ENCODE results near the gene ST6GALNAC3. TPM values are rescaled to one million over a fixed set of nuclear protein-coding genes. Genes with fewer than 3 reads are reported as not detected.

ST6GALNAC3 gene
- total and polyA plus RNA-seq, 11 donors, result 2.5 to 7.7 (median 4.4) TPM

GRCh38 chr1:76632136-76632535, 557.6 kb downstream of the ST6GALNAC3 start:
- H3K4me1 ChIP-seq, result no peaks in the 10 kb centered on the region
- intact Hi-C loops (cut with DNase I), result no loop called here
- TF ChIP-seq POLR2A (IDR thresholded peaks at IDR 0.05) (no peak), CTCF (IDR thresholded peaks at IDR 0.05) (no peak)

GRCh38 chr1:76635784-76636183, 561.2 kb downstream of the ST6GALNAC3 start:
- intact Hi-C loops (cut with DNase I), result no loop called here
- ATAC-seq (no peak), DNase-seq (no peak)
- H3K27ac ChIP-seq, result no peak overlapping the region
- WGBS, 4 donors, result 95 to 100% (median 97%) methylated on average over 2 of the region's 2 CpGs
- H3K36me3 ChIP-seq, result no peaks in the 10 kb centered on the region
- no peaks in the 10 kb centered on the region for H3K9me3 ChIP-seq
- no peaks in the 10 kb centered on the region for H3K4me1 ChIP-seq
- H3K27me3 ChIP-seq, result no peaks in the 10 kb centered on the region
- TF ChIP-seq POLR2A (IDR thresholded peaks at IDR 0.05) (no peak), CTCF (IDR thresholded peaks at IDR 0.05) (no peak)
- H3K4me3 ChIP-seq, result no peak overlapping the region

More at GRCh38 chr1:76632136-76632535, 557.6 kb downstream of the ST6GALNAC3 start:
- no peaks in the 10 kb centered on the region for H3K27me3 ChIP-seq
- H3K36me3 ChIP-seq, result peaks cover 0 to 4% (median 0%) of the 10 kb centered on the region in 9 donors
- DNase-seq (no peak), ATAC-seq (no peak)
- no peak overlapping the region for H3K27ac ChIP-seq
- no peaks in the 10 kb centered on the region for H3K9me3 ChIP-seq
- 94 to 97% (median 95%) methylated on average over 3 of the region's 3 CpGs for WGBS, 4 donors
- no peak overlapping the region for H3K4me3 ChIP-seq

- H3K36me3 ChIP-seq, result no peaks in the 10 kb centered on the region
- H3K27me3 ChIP-seq, result no peaks in the 10 kb centered on the region
- no peak for ATAC-seq
- TF ChIP-seq CTCF (IDR thresholded peaks at IDR 0.05) (no peak), POLR2A (IDR thresholded peaks at IDR 0.05) (no peak)
- DNase-seq, result no peak
- no peak overlapping the region for H3K4me3 ChIP-seq
- no peak overlapping the region for H3K27ac ChIP-seq
- intact Hi-C loops (cut with DNase I), result no loop called here
- WGBS, 4 donors, result 94 to 98% (median 96%) methylated on average over 2 of the region's 2 CpGs
- H3K4me1 ChIP-seq, result no peaks in the 10 kb centered on the region
- no peaks in the 10 kb centered on the region for H3K9me3 ChIP-seq
Measured at GRCh38 chr1:76639181-76639580, 564.6 kb downstream of the ST6GALNAC3 start.

- no peak overlapping the region for H3K27ac ChIP-seq
Measured at GRCh38 chr1:76640092-76640491, 565.5 kb downstream of the ST6GALNAC3 start.

More at GRCh38 chr1:76640092-76640491, 565.5 kb downstream of the ST6GALNAC3 start:
- Histone ChIP-seq H3K4me3 (no peak overlapping the region), H3K9me3 (no peaks in the 10 kb centered on the region), H3K4me1 (no peaks in the 10 kb centered on the region), H3K36me3 (no peaks in the 10 kb centered on the region), H3K27me3 (no peaks in the 10 kb centered on the region)
- ATAC-seq (no peak), DNase-seq (no peak)
- intact Hi-C loops (cut with DNase I), result no loop called here
- TF ChIP-seq POLR2A (IDR thresholded peaks at IDR 0.05), result no peak
- no peak for TF ChIP-seq CTCF (IDR thresholded peaks at IDR 0.05)

Measured in heart left ventricle (tissue), 16 donors.